Activated CD4-positive, alpha-beta T cell treated with anti-CD3 and anti-CD28 coated beads, Interleukin-2, amount 50 U/mL, for 16 hours (primary cell): ENCODE data around the gene CASKIN1.
A peak's percentile ranks its signal among the peaks of the same experiment; 100 is the strongest.
"Not testable (repeated sequence)": the region's sequence is repeated elsewhere in the genome, so short reads cannot be mapped to it uniquely, and the experiment has no call there.

Experiments used
- DNase-seq: peaks from one replicate; pipeline ENCODE4 v3.0.0-alpha.2; 2020

CASKIN1 gene

DNA sequence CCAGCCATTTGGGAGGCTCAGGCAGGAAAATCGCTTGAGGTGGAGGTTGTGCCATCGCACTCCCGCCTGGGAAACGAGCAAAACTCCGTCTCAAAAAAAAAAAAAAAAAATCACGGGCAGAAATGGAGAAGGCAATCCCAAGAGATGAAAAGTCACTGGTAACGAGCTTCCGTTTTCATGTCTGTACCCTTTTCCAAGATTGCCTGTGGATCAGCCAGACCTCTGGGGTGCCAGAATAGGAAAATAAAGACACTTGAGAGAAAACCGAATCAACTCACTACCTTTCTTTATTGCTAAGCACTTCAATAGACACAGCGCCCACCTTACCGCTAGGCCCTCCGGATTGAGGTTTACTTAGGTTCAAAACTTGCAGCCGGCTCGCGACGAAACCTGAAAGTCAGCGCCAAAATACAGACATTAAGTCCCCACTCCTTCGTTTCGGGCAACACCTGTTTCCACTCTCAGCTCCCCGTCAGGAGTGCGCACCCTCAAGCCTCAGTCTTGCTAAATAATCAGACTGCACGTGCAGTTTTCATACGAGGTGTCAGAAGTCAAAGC is 41.8 kb downstream of the CASKIN1 start:
- no peak for DNase-seq

DNA sequence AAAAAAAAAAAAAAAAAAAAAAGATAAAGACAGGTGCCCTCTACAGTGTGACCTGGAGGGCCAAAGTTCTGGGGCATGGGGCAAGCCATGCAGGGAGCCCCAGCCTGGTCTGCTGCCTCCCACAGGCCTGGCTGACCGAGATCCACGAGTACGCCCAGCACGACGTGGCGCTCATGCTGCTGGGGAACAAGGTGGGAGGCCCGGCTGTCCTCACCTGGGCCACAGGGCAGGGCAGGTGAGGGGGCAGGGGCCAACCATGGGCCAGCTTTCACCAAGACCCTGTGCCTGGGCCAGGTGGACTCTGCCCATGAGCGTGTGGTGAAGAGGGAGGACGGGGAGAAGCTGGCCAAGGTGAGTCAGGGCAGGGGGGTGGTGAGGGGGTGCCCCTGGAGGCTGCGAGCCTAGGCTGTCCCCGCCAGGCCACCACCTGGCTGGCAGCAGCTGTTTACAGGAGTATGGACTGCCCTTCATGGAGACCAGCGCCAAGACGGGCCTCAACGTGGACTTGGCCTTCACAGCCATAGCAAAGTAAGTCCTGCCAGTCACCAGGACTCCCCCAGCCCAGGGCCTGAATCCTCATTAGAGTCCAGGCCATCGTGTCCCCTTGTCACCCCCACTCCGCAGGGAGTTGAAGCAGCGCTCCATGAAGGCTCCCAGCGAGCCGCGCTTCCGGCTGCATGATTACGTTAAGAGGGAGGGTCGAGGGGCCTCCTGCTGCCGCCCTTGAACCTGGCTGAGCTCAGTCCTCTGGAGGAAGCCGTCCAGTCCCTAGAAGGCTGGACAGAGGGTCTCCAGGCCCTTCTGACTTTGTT is 43.5 kb downstream of the CASKIN1 start:
- DNase-seq = peak; percentile 51

- peak; percentile 46 for DNase-seq
Observed at GRCh38 chr16:2151188-2152091, 45.0 kb downstream of the CASKIN1 start.

DNA sequence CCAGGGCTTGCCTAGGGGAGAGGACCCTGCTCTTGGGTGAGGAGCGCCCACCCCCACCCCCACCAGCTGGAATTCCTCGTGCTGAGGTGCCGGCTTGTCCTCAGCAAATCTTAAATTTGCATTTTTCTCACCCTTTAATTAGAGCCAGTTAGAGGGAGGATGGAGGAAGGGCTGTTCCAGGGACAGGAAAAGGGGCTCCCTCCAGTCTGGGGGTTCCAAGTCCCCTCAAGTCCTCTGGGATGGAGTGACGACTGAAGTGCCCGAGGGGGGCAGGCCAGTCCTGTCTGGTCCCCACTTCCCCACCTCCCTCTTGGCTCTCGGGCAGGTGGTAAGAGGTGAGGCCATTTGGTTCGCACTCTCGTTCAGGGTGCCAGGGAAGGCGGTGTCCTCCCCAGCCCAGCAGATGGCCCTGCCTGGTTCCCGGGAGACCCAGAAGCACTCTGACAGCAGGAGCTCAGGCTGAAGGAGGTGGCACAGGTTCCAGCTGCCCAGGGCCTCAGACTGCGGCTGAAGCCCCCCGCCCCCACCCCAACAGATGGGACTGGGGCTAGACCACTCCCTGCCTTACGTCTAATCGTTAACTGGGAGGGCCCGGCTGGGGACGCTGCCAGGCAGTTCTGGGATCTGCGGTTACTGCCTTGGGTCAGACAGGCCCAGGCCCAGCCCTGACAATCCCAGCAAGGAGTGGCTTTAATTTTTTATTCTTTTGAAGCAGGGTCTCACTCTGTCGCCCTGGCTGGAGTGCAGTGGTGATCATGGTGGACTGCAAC is 45.8 kb downstream of the CASKIN1 start:
- DNase-seq = peak; percentile 67

- DNase-seq = peak; percentile 54
Observed at GRCh38 chr16:2149630-2150417, 46.6 kb downstream of the CASKIN1 start.

- DNase-seq = peak; percentile 41
Observed at GRCh38 chr16:2148714-2149629, 47.4 kb downstream of the CASKIN1 start.

GRCh38 chr16:2147981-2148671 is 48.3 kb downstream of the CASKIN1 start, which contains the start of gene RAB26:
RAB26 (plus strand) TSS chr16:2148625; CDS start chr16:2148784, 159 bp downstream.
- peak; percentile 36 for DNase-seq

DNA sequence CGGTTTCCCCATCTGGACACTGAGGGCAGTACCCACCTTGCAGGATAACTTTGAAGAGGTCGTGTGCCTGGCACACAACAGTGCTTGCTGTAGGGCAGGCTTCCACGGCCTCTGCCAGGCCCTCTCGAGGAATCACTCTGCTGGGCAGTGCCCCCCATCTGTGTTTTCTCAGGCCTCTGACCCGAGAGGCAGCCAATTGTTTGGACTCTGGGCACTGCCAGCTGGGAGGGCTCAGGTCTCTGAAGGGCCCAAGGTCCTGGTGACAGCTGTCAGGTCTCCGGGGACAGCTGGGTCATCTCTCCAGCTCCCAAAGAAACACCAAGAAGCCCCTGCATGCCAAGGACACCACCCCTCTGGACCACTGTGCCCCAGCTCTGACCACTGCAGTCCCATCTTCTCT is 49.0 kb downstream of the CASKIN1 start:
- no peak for DNase-seq

DNA sequence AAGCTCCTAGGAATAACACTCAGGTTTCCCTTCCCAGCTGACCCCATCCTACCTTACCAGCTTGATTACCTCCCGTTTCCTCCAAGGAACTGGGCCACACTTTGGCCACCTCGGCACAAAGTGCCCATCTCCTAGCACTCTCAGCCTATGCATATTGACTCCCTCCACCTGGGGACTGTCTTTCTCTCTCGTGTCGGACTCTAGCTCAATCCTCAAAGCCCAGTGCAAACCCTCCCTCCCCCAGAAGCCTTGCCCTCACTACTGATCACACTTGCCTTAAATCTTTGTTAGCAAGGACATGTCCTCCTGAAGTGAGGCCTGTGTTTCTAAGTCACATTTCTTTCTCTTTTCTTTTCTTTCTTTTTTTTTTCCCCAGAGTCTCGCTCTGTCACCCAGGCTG is 50.6 kb downstream of the CASKIN1 start:
- no peak for DNase-seq

GRCh38 chr16:2143878-2144485 is 52.4 kb downstream of the CASKIN1 start:
- no peak for DNase-seq

- DNase-seq = no peak
Observed at GRCh38 chr16:2142942-2143877, 53.2 kb downstream of the CASKIN1 start.

DNA sequence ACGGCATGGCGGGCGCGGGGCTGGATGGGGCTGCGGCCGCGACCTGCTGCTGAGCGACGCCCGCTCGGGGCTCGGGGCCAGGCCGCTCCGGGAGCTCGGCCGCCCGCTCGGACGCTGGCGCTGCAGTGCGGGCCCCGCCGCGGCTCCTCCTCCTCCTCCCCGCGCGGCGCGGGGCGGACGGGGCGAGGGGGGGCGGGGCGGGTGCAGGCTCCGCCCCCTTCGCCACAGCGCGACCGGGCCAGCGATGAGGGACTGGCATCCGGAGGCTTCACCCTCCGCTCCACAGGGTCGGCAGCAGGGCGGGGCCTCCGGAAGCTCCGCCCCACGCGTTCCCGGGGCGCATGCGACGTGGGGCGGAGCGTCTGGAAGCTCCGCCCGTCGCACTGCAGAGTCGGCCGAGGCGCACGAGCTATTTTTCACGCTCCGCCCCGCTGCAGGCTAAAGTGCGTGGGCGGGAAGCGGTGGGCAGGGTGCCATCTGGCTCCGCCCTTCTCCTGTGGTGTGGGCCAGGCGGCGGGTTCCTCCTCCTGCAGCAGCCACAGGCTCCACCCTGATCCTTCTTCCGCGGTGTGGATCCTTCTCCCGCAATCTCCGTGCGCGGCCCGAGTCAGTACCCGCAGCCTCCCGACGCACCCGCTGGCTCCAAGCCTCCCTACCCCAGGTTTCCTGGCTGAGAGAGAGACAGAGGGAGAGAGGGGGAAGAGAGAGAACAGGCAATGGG is 60.5 kb downstream of the CASKIN1 start, which contains the start of gene PKD1:
PKD1 (minus strand) TSS at position 129 of the 721 bp plus-strand sequence. CDS start 209 bp downstream, outside the sequence.
- peak; percentile 98 for DNase-seq

DNA sequence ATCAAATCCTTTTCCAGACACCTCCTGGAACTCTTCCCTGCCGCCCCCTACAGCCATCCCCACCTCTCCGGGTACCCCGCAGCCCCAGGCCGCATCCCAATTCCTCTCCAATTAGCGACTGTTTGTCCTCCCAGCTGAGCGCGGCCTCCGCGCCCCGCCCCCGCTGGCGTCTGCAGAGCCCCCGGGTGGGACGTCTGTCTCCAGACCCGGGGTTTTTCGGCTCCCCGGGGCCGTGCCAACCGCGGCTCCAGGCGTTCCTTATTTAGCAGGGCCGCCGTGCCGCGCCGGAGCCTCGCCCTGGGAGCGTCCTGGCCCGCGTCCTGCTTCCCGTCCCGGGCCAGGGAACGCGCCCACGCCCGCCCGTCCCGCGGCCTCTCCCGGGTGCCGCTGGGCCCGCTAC is 61.3 kb downstream of the CASKIN1 start:
- not testable (repeated sequence) for DNase-seq

- DNase-seq = not testable (repeated sequence)
Observed at GRCh38 chr16:2133797-2134196, 62.6 kb downstream of the CASKIN1 start.

- not testable (repeated sequence) for DNase-seq
Observed at GRCh38 chr16:2129890-2130447, 66.4 kb downstream of the CASKIN1 start.

DNA sequence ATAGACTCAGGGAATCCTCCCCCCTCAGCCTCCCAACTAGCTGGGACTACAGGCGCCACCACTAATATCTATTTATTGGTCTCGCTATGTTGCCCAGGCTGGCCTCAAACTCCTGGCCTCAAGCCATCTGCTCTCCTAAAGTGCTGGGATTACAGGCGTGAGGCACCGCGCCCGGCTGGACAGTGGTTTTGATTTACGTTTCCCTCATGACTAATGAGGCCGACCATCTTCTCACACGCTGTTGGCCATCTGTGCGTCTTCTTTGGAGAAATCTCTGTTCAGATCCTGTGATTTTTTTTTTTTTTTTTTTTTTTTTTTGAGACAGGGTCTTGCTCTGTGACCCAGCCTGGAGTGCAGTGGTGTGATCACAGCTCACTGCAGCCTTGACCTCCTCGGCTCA is 67.2 kb downstream of the CASKIN1 start:
- DNase-seq = not testable (repeated sequence)
